GM12878 (cell line): ENCODE measurements around the gene CCL2. TPM values are rescaled to one million over a fixed set of nuclear protein-coding genes. Genes with fewer than 3 reads are reported as not detected.

Experiments used
- ATAC-seq: fragments of 200-7000 bp; cut with Tn5 transposase; 3 replicates; pipeline ENCODE4 v1.9.1; 2020; ENCODE audit warnings: mild to moderate bottlenecking, moderate library complexity
- BruUV-seq: library from RNA; stranded (reverse); fragments of 400-500 nt; replicated peaks from 2 replicates; lab custom pipeline; 2021; lab: Mats Ljungman, UMichigan
- CTCF ChIA-PET: fragments of 300-600 bp; sonication (Branson Sonifier 250); formaldehyde crosslinking; extraction: SDS; loops from one replicate; lab custom pipeline; 2021; ENCODE audit warnings: inconsistent platforms; lab: Yijun Ruan, JAX
- POLR2A ChIA-PET: fragments of 350-600 bp; formaldehyde crosslinking; extraction: SDS; loops from one replicate; lab custom pipeline; 2021; ENCODE audit warnings: inconsistent platforms; lab: Charles Lee
- RAD21 ChIA-PET: fragments of 300-600 bp; sonication (Branson Sonifier 250); formaldehyde crosslinking; loops from one replicate; lab custom pipeline; 2023; ENCODE audit warnings: antibody characterized with exemption; ENCODE audit not compliant: unreplicated experiment; lab: Charles Lee
- SMC1A ChIA-PET: fragments of 300-600 bp; sonication (Branson Sonifier 250); formaldehyde crosslinking; loops from one replicate; lab custom pipeline; 2023; ENCODE audit not compliant: unreplicated experiment, uncharacterized antibody; lab: Charles Lee
- DNase-seq: peaks from one replicate; pipeline ENCODE4 v3.0.0-alpha.2; 2011; ENCODE audit warnings: low read depth, low spot score
- FAIRE-seq: peaks from 3 replicates; lab custom pipeline; 2011; peaks lifted over from hg19 to GRCh38; lab: Jason Lieb, UNC
- H2AFZ ChIP-seq: 2 replicates; pipeline ENCODE4 v1.6.0; 2011; ENCODE audit warnings: low read depth, low read length, control low read depth; ENCODE audit not compliant: control insufficient read depth
- H3K27ac ChIP-seq: 2 replicates; pipeline ENCODE4 v1.5.1; 2011; ENCODE audit warnings: control low read depth; ENCODE audit not compliant: control insufficient read depth, insufficient read depth
- H3K27me3 ChIP-seq, 2 experiments: replicated peaks in 1 of 2; 2 replicates each; pipeline versions ENCODE4 v1.6.0 to v1.6.1; 2011; ENCODE audit warnings: low read length in 1 of 2; ENCODE audit not compliant: control insufficient read depth in 2 of 2, insufficient read depth in 2 of 2
- H3K36me3 ChIP-seq, 2 experiments: 2 replicates each; pipeline ENCODE4 v1.5.1; 2011; ENCODE audit warnings: low read length in 1 of 2; ENCODE audit not compliant: control insufficient read depth in 2 of 2, insufficient read depth in 2 of 2
- H3K4me1 ChIP-seq: 2 replicates; pipeline ENCODE4 v1.6.1; 2011; ENCODE audit warnings: mild to moderate bottlenecking, low read length, moderate library complexity, mixed read lengths; ENCODE audit not compliant: control insufficient read depth, insufficient read depth
- H3K4me2 ChIP-seq: 2 replicates; pipeline ENCODE4 v1.6.0; 2011; ENCODE audit warnings: control low read depth; ENCODE audit not compliant: control insufficient read depth, insufficient read depth
- H3K4me3 ChIP-seq: fragments of 200-600 bp; sonication (generic); 2 replicates; pipeline ENCODE4 v1.5.1; 2016
- H3K79me2 ChIP-seq: 2 replicates; pipeline ENCODE4 v1.6.0; 2011; ENCODE audit warnings: low read length; ENCODE audit not compliant: control insufficient read depth, insufficient read depth
- H3K9ac ChIP-seq: 2 replicates; pipeline ENCODE4 v1.8.0; 2011; ENCODE audit warnings: low read length, control low read depth, mixed read lengths; ENCODE audit not compliant: control insufficient read depth, insufficient read depth
- H3K9me3 ChIP-seq: replicated peaks from 3 replicates; pipeline ENCODE4 v1.5.1; 2011; ENCODE audit warnings: mild to moderate bottlenecking, low read length; ENCODE audit not compliant: control insufficient read depth, insufficient read depth
- H4K20me1 ChIP-seq: 2 replicates; pipeline ENCODE4 v1.6.0; 2011; ENCODE audit not compliant: control insufficient read depth, insufficient read depth
- CHD1 ChIP-seq: IDR thresholded peaks from 2 replicates; pipeline ENCODE4 v1.6.1; 2012; ENCODE audit warnings: low read depth, low read length, improper control_type of control experiment
- HCFC1 ChIP-seq: fragments of 150-350 bp; IDR thresholded peaks from 2 replicates; pipeline ENCODE4 v1.6.1; 2014; ENCODE audit warnings: low read length
- HDGF ChIP-seq: fragments of 450-650 bp; IDR thresholded peaks from 2 replicates; pipeline ENCODE4 v1.6.1; 2016; ENCODE audit warnings: antibody characterized with exemption
- JUNB ChIP-seq: IDR thresholded peaks from 2 replicates; pipeline ENCODE4 v1.6.1; 2016; ENCODE audit warnings: antibody characterized with exemption, mild to moderate bottlenecking
- KLF5 ChIP-seq: fragments of 450-650 bp; IDR thresholded peaks from 2 replicates; pipeline ENCODE4 v1.6.1; 2014; ENCODE audit warnings: mild to moderate bottlenecking; ENCODE audit not compliant: partially characterized antibody
- MEF2B ChIP-seq: fragments of 450-650 bp; IDR thresholded peaks from 2 replicates; pipeline ENCODE4 v1.6.1; 2018; ENCODE audit warnings: mild to moderate bottlenecking, moderate library complexity; ENCODE audit not compliant: partially characterized antibody, poor library complexity, severe bottlenecking
- POU2F2 ChIP-seq: IDR thresholded peaks from 3 replicates; pipeline ENCODE4 v1.6.1; 2011; ENCODE audit warnings: low read depth, mild to moderate bottlenecking, low read length, borderline replicate concordance
- SIN3A ChIP-seq: IDR thresholded peaks from 2 replicates; pipeline ENCODE4 v1.6.1; 2012; ENCODE audit warnings: low read depth, low read length, improper control_type of control experiment
- SMAD1 ChIP-seq: fragments of 450-650 bp; IDR thresholded peaks from 2 replicates; pipeline ENCODE4 v1.6.1; 2018; ENCODE audit warnings: mild to moderate bottlenecking, low read depth; ENCODE audit not compliant: partially characterized antibody
- SMC3 ChIP-seq: IDR thresholded peaks from 2 replicates; pipeline ENCODE4 v1.6.1; 2011; ENCODE audit warnings: low read length, improper control_type of control experiment, borderline replicate concordance
- USF1 ChIP-seq: IDR thresholded peaks from 2 replicates; pipeline ENCODE4 v1.6.1; 2011; ENCODE audit warnings: borderline replicate concordance, low read depth, mild to moderate bottlenecking, moderate library complexity, mixed read lengths, low read length; ENCODE audit not compliant: insufficient read depth; ENCODE audit errors: extremely low read length
- ZBTB40 ChIP-seq: fragments of 450-650 bp; IDR thresholded peaks from 2 replicates; pipeline ENCODE4 v1.6.1; 2016; ENCODE audit warnings: mild to moderate bottlenecking, moderate library complexity, borderline replicate concordance
- ZNF384 ChIP-seq: IDR thresholded peaks from 2 replicates; pipeline ENCODE4 v1.6.1; 2012; ENCODE audit warnings: low read depth, mild to moderate bottlenecking, low read length, improper control_type of control experiment, borderline replicate concordance
- WGBS: methylation state at CpG from one replicate; pipeline ENCODE4 v1.1.6; 2016; ENCODE audit warnings: low lambda C conversion rate; ENCODE audit not compliant: insufficient replicate concordance, insufficient coverage; ENCODE audit errors: missing lambda C conversion rate; 5-methylcytosine and 5-hydroxymethylcytosine counted together
- in situ Hi-C: fragments of 300-500 bp; cut with MboI; formaldehyde crosslinking; loops from 9 replicates; pipeline ENCODE4 v1.14.3; 2018; ENCODE audit warnings: mixed read lengths
- intact Hi-C: fragments of 100-400 bp; cut with micrococcal nuclease; formaldehyde crosslinking; loops from one replicate; pipeline ENCODE4 v1.14.2; 2022; ENCODE audit not compliant: unreplicated experiment
- polyA plus RNA-seq, 11 experiments: library from polyadenylated mRNA; depleted of rRNA in 4 of 11; unstranded in 6 of 11; stranded (reverse) in 5 of 11; fragments of >200 nt; fragmentation: Nextera tagmentation in 4 of 11; fragmentation: Illumina TruSeq in 1 of 11; extraction: Ambion mirVana in 4 of 11; extraction: Trizol in 1 of 11; gene quantifications; 1 replicate in 1 of 11; 2 replicates in 10 of 11; pipeline versions ENCODE4 v1.2.1 to v1.2.3, GENCODE V29; 2011 to 2016; ENCODE audit warnings: inconsistent platforms in 2 of 11, missing spikeins in 2 of 11, low read depth in 1 of 11
- total RNA-seq, 4 experiments: library from RNA; depleted of rRNA in 3 of 4; stranded (reverse); fragments of >200 nt in 3 of 4; fragmentation: Illumina TruSeq in 1 of 4; extraction: Trizol in 1 of 4; gene quantifications; 2 replicates each; pipeline versions ENCODE4 v1.2.1 to v1.2.3, GENCODE V29; 2013 to 2021

The CCL2 gene
- total and polyA plus RNA-seq, 10 of the 15 experiments (the other 5 are each of a cell fraction or from before 2014, with no cell fraction given): 0.16 to 0.18 TPM; not detected in 8

GRCh38 chr17:34283571-34283970 lies 28.5 kb downstream of the CCL2 start:
- no peak for TF ChIP-seq USF1
- TF ChIP-seq CHD1: no peak
- TF ChIP-seq MEF2B: no peak
- TF ChIP-seq JUNB: no peak
- TF ChIP-seq SIN3A: no peak
- no peak for TF ChIP-seq HDGF
- TF ChIP-seq POU2F2: no peak
- TF ChIP-seq SMC3: no peak
- TF ChIP-seq SMAD1: no peak
- TF ChIP-seq HCFC1: no peak
- no peak for TF ChIP-seq KLF5
- no peak for TF ChIP-seq ZBTB40
- TF ChIP-seq ZNF384: no peak
- CTCF ChIA-PET: no interaction called here
- Histone ChIP-seq H2AFZ (no peak overlapping the region), H3K4me3 (no peak overlapping the region), H3K27ac (no peak overlapping the region), H3K9me3 (no peaks in the 10 kb centered on the region), H3K4me2 (no peak overlapping the region), H3K79me2 (no peaks in the 10 kb centered on the region), H4K20me1 (no peaks in the 10 kb centered on the region), H3K27me3 (0 out of 4 replicates have a peak, but pooled peaks cover 0 to 5% of the 10 kb centered on the region in 2 experiments), H3K36me3 (no peaks in the 10 kb centered on the region), H3K9ac (no peak overlapping the region), H3K4me1 (no peaks in the 10 kb centered on the region)
- intact Hi-C loops: no loop called here
- FAIRE-seq (no peak), ATAC-seq (no peak), DNase-seq (no peak)
- no TSS peak for BruUV-seq
- RAD21 ChIA-PET: no interaction called here
- POLR2A ChIA-PET: no interaction called here
- SMC1A ChIA-PET: no interaction called here
- in situ Hi-C loops: no loop called here
- 39% methylated on average over 6 of the region's 6 CpGs for WGBS
